Adrenal gland (tissue), 12 donors: ENCODE data around the gene ATXN1. TPM values are rescaled to one million over a fixed set of nuclear protein-coding genes. Genes with fewer than 3 reads are reported as not detected.

ENCODE experiments used
- DNase-seq, 7 donors: peaks; one replicate each; pipeline ENCODE4 v3.0.0-alpha.2; 2019 to 2020
- H3K27ac ChIP-seq, 5 donors: fragments of 200-600 bp; sonication (generic) in 4 of 5; 1 replicate in 3 of 5; 2 replicates in 2 of 5; pipeline versions ENCODE4 v1.5.1 to v1.8.0; 2016 to 2020; ENCODE audit warnings: mild to moderate bottlenecking in 1 of 5
- H3K27me3 ChIP-seq: fragments of 200-600 bp; 2 replicates; pipeline ENCODE4 v1.8.0; 2021
- H3K36me3 ChIP-seq, 2 donors: fragments of 200-600 bp; replicated peaks in 1 of 2; 1 replicate in 1 of 2; 2 replicates in 1 of 2; pipeline versions ENCODE4 v1.5.1 to v1.8.0; 2018 to 2022
- H3K4me1 ChIP-seq, 2 donors: fragments of 200-600 bp; replicated peaks in 1 of 2; 1 replicate in 1 of 2; 2 replicates in 1 of 2; pipeline versions ENCODE4 v1.5.1 to v1.8.0; 2018 to 2021
- H3K4me3 ChIP-seq, 4 donors: fragments of 200-600 bp; sonication (generic) in 3 of 4; one replicate each; pipeline ENCODE4 v1.5.1; 2016 to 2018
- H3K9me3 ChIP-seq, 3 donors: fragments of 200-600 bp; sonication (generic) in 1 of 3; replicated peaks in 1 of 3; 1 replicate in 2 of 3; 2 replicates in 1 of 3; pipeline versions ENCODE4 v1.5.1 to v1.8.0; 2016 to 2021
- POLR2A ChIP-seq, 2 donors: fragments of 450-650 bp; IDR thresholded peaks; one replicate each; pipeline ENCODE4 v1.6.1; 2017; ENCODE audit warnings: antibody characterized with exemption in 2 of 2, mild to moderate bottlenecking in 2 of 2, moderate library complexity in 1 of 2
- WGBS, 4 donors: extraction: QIAGEN DNeasy Blood & Tissue Kit in 2 of 4; methylation state at CpG; one replicate each; pipeline versions ENCODE4 v1.1.5 to v1.1.7; 2013 to 2017; 5-methylcytosine and 5-hydroxymethylcytosine counted together
- intact Hi-C, 2 donors: fragments of 100-400 bp; cut with DNase I; formaldehyde crosslinking; loops; one replicate each; pipeline versions ENCODE4 v1.14.1 to v1.15.0; 2022 to 2023
- polyA plus RNA-seq, 3 donors: library from polyadenylated mRNA; stranded (reverse); fragments of 200-250 nt in 2 of 3; fragments of 350-450 nt in 1 of 3; fragmentation: Illumina TruSeq in 1 of 3; extraction: RNeasy Lipid Tissue Mini Kit (QIAGEN cat#74804) in 1 of 3; gene quantifications; one replicate each; pipeline ENCODE4 v1.2.3, GENCODE V29; 2013 to 2014
- total RNA-seq, 9 donors: library from RNA; depleted of rRNA in 4 of 9; stranded (reverse); fragments of >200 nt in 4 of 9; fragments of 120-200 nt in 1 of 9; fragmentation: NEBNext Ultra II Directional in 1 of 9; extraction: Animal tissue kit (Norgen Biotek cat#: 25700) in 1 of 9; gene quantifications; one replicate each; pipeline versions ENCODE4 v1.1.0 to v1.2.4, GENCODE V29; 2013 to 2023
- TF ChIP-seq, protein P1 (sequence below), 6 experiments: fragments of 450-650 bp in 4 of 6; fragments of 200-600 bp in 2 of 6; sonication (generic) in 1 of 6; IDR thresholded peaks; 1 replicate in 5 of 6; 2 replicates in 1 of 6; pipeline versions ENCODE4 v1.5.1 to v1.8.0; 2016 to 2021; ENCODE audit warnings: antibody characterized with exemption in 6 of 6, mild to moderate bottlenecking in 2 of 6, moderate library complexity in 1 of 6
- donor health status: healthy with polysubstance abuse.
- donor health status: Bipolar disorder and iron deficiency.
- donor health status: DM: yes; HTN: yes; CAD: no.
- donor health status: DM: no; HTN: no; CAD: no.
- donor health status: DM: no; HTN: no; CAD: no.
- donor health status: DM: yes; HTN: yes; CAD: no.

Gene ATXN1
- total and polyA plus RNA-seq, 12 donors, result 3.4 to 51.3 (median 25.4) TPM

DNA sequence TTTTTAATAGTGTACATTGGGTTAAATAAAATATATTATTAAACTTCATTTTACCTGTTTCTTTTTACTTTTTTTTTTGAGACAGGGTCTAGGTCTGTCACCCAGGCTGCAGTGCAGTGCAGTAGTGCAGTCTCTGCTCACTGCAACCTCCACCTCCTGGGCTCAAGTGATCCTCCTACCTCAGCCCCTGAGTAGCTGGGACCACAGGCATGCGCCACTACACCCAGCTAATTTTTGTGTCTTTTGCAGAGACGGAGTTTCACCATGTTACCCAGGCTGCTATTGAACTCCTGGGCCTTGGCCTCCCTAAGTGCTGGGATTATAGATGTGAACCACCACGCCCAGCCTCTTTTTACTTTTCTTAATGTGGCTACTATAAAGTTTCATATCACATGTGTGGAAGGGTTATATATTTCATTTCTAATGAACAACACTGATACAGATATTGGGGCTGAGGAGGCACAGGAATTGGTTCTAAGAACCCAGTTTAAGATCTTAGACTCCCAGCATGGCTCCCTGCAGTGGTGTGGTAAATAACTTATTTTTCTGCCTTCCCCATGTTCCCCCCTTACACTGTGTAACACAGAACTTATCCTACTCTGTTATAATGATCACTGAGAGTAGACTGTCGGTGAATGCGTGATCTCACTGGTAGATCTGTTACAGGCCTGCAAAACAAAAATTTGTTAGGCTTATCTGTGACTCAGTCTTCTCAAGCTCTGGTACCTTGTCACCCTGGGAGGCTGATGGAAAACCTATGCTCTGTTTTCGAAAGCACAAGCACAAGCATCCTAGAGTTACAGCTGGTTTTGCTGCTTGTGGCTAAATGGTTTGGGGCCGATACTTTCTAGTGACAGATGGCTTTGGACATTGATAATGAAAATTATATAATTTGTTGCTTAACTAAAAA, 5.8 kb upstream of the ATXN1 start:
- H3K27ac ChIP-seq, result no peak overlapping the region
- no peaks in the 10 kb centered on the region for H3K36me3 ChIP-seq
- 84 to 90% (median 87%) methylated on average over 7 of the region's 7 CpGs for WGBS, 4 donors
- intact Hi-C loops, result loop anchor here (10.0 kb wide), 3 partner anchors 92 to 432 kb away; no protein-coding TSS in a partner anchor
- no peaks in the 10 kb centered on the region for H3K27me3 ChIP-seq
- no peak overlapping the region for H3K4me3 ChIP-seq
- TF ChIP-seq, protein P1, sequence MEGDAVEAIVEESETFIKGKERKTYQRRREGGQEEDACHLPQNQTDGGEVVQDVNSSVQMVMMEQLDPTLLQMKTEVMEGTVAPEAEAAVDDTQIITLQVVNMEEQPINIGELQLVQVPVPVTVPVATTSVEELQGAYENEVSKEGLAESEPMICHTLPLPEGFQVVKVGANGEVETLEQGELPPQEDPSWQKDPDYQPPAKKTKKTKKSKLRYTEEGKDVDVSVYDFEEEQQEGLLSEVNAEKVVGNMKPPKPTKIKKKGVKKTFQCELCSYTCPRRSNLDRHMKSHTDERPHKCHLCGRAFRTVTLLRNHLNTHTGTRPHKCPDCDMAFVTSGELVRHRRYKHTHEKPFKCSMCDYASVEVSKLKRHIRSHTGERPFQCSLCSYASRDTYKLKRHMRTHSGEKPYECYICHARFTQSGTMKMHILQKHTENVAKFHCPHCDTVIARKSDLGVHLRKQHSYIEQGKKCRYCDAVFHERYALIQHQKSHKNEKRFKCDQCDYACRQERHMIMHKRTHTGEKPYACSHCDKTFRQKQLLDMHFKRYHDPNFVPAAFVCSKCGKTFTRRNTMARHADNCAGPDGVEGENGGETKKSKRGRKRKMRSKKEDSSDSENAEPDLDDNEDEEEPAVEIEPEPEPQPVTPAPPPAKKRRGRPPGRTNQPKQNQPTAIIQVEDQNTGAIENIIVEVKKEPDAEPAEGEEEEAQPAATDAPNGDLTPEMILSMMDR (IDR thresholded peaks at IDR 0.05), result no peak
- TF ChIP-seq POLR2A (IDR thresholded peaks at IDR 0.05), result no peak
- DNase-seq, result no peak
- H3K9me3 ChIP-seq, result no peaks in the 10 kb centered on the region
- H3K4me1 ChIP-seq, result peaks cover 8 to 39% of the 10 kb centered on the region in 2 donors

DNA sequence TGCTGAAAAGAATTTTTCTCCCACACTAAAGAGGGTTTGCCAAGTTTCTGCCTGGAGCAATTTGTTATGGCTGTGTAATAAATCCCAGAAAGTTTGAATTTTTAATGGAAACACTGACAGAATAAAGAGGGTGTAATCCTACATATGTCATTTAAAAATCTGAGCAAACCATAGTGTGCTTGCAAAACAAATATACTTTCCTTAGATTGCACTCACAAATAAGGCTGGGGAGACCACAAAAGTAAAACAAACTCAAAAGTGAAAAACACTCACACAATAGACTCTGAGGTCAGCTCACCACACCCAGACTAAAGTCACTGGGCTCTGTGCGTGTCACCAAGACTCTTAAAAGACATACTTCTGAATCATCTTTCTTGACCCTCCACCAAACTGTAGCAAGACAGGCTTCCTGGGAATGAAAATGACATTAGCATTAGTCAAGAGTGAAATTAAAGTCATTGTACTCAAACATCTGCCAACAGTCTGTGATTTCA, 4.8 kb upstream of the ATXN1 start:
- peaks cover 8 to 39% of the 10 kb centered on the region in 2 donors for H3K4me1 ChIP-seq
- H3K27ac ChIP-seq, result no peak overlapping the region
- intact Hi-C loops, result loop anchor here (10.0 kb wide), 3 partner anchors 91 to 431 kb away; no protein-coding TSS in a partner anchor

DNA sequence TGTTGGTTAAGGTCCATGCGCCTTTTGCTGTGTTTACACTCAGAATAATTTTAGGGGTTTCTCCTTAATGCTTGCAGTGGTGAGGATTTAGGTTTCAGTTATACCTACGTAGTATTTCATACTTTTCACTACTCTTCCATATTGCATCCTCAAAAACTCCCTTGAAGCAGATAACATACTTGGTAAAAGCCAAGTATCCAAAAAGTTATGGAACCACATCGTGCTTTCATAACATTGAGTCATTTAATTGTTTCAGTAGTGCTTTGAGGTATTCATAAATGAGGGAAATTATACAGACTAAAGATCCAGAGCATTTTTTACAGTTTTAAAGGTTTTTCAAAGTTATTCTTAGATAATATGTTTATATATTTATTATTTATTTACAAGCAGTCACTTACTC, 4.0 kb upstream of the ATXN1 start:
- DNase-seq, result no peak
- H3K27me3 ChIP-seq, result no peaks in the 10 kb centered on the region
- no peaks in the 10 kb centered on the region for H3K36me3 ChIP-seq
- no peak overlapping the region for H3K4me3 ChIP-seq
- 89 to 97% (median 92%) methylated on average over 3 of the region's 3 CpGs for WGBS, 4 donors
- TF ChIP-seq POLR2A (IDR thresholded peaks at IDR 0.05), result no peak
- TF ChIP-seq, protein P1 (IDR thresholded peaks at IDR 0.05), result no peak
- no peaks in the 10 kb centered on the region for H3K9me3 ChIP-seq
- H3K4me1 ChIP-seq, result peaks cover 8 to 33% of the 10 kb centered on the region in 2 donors
- intact Hi-C loops, result loop anchor here (10.0 kb wide), 3 partner anchors 90 to 430 kb away; no protein-coding TSS in a partner anchor
- H3K27ac ChIP-seq, result no peak overlapping the region

More for the DNA sequence above, 4.8 kb upstream of the ATXN1 start:
- Histone ChIP-seq H3K36me3 (no peaks in the 10 kb centered on the region), H3K4me3 (no peak overlapping the region), H3K9me3 (no peaks in the 10 kb centered on the region), H3K27me3 (no peaks in the 10 kb centered on the region)
- no peak for TF ChIP-seq POLR2A (IDR thresholded peaks at IDR 0.05)
- no peak for DNase-seq
- WGBS, 4 donors, result 39 to 60% (median 56%) methylated on average over 1 of the region's 1 CpG

DNA sequence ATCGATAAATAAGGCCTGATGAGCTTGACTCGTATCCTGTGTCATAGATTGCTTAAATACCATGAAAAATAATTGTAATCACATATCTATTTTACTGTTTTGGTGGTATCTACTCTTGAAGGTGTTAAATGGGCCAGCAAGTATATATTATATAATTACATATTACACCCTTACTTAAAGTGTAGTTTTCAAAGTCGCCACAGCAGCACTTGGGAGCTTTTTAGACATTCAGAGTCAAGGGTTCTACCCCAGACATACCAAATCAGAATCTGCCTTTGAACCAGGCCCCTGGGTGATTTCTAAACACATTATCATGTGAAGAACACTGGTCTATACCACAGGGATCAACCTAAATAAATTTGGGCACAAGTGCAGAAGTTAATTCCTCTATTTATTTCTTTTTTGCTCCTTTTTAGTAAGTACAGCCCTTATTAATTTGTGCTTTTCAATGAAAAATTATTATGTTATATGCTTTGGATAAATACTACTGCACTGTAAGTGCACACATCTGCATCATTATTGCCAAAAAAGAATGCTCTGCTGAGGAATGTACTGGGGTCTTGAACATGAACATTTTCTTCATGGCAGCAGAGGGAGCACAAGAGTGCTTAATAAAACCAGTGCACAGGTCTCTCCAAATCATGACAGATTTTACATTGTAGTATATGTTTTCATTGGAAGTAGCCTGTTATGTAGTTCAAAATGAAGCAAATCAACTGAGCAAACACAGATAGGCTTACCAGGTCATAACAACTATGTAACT, 3.1 kb upstream of the ATXN1 start:
- TF ChIP-seq, protein P1 (IDR thresholded peaks at IDR 0.05), result peak in 2 of 6 experiments; percentile 14 to 48
- no peak for TF ChIP-seq POLR2A (IDR thresholded peaks at IDR 0.05)
- Histone ChIP-seq H3K4me3 (no peak overlapping the region), H3K27ac (no peak overlapping the region), H3K27me3 (no peaks in the 10 kb centered on the region), H3K4me1 (peaks cover 7 to 25% of the 10 kb centered on the region in 2 donors), H3K36me3 (no peaks in the 10 kb centered on the region), H3K9me3 (no peaks in the 10 kb centered on the region)
- DNase-seq, result no peak
- intact Hi-C loops, result loop anchor here (10.0 kb wide), 3 partner anchors 90 to 430 kb away; no protein-coding TSS in a partner anchor
- WGBS, 4 donors, result 79 to 90% (median 83%) methylated on average over 3 of the region's 3 CpGs
